ENCODE data around the gene CNEP1R1. TPM values are rescaled to one million over a fixed set of nuclear protein-coding genes. Genes with fewer than 3 reads are reported as not detected.

The CNEP1R1 gene
- total RNA-seq, 1 donor from 2014 or later = 28.4 TPM

- Mint-ChIP-seq H3K4me1 (ENCODE audit: low read depth) (no peaks in the 10 kb centered on the region), H3K36me3 (ENCODE audit: insufficient read depth) (no peaks in the 10 kb centered on the region), H3K4me3 (ENCODE audit: low read depth) (no peak overlapping the region), H3K27ac (no peak overlapping the region), H3K27me3 (peaks cover 2% of the 10 kb centered on the region), H3K9me3 (ENCODE audit: low read depth) (peaks cover 8% of the 10 kb centered on the region)
- no peak for DNase-seq (ENCODE audit: low spot score, unreplicated experiment)
- TF ChIP-seq CTCF (IDR thresholded peaks at IDR 0.05; ENCODE audit: unreplicated experiment) = no peak
Observed at GRCh38 chr16:50056226-50056625, 31.2 kb downstream of the CNEP1R1 start.

- Mint-ChIP-seq H3K4me1 (ENCODE audit: low read depth) (no peaks in the 10 kb centered on the region), H3K36me3 (ENCODE audit: insufficient read depth) (no peaks in the 10 kb centered on the region), H3K27ac (no peak overlapping the region), H3K9me3 (ENCODE audit: low read depth) (peaks cover 8% of the 10 kb centered on the region), H3K4me3 (ENCODE audit: low read depth) (no peak overlapping the region), H3K27me3 (no peaks in the 10 kb centered on the region)
- no peak for DNase-seq (ENCODE audit: low spot score, unreplicated experiment)
- no peak for TF ChIP-seq CTCF (IDR thresholded peaks at IDR 0.05; ENCODE audit: unreplicated experiment)
Observed at GRCh38 chr16:50058091-50058771, 33.2 kb downstream of the CNEP1R1 start.

GRCh38 chr16:50059111-50059510 lies 34.1 kb downstream of the CNEP1R1 start:
- Mint-ChIP-seq H3K4me1 (ENCODE audit: low read depth) (no peaks in the 10 kb centered on the region), H3K27ac (no peak overlapping the region), H3K36me3 (ENCODE audit: insufficient read depth) (no peaks in the 10 kb centered on the region), H3K4me3 (ENCODE audit: low read depth) (no peak overlapping the region), H3K9me3 (ENCODE audit: low read depth) (peaks cover 8% of the 10 kb centered on the region), H3K27me3 (no peaks in the 10 kb centered on the region)
- no peak for DNase-seq (ENCODE audit: low spot score, unreplicated experiment)
- no peak for TF ChIP-seq CTCF (IDR thresholded peaks at IDR 0.05; ENCODE audit: unreplicated experiment)

GRCh38 chr16:50059669-50060068 lies 34.6 kb downstream of the CNEP1R1 start:
- H3K4me1 Mint-ChIP-seq (ENCODE audit: low read depth) = no peaks in the 10 kb centered on the region

GRCh38 chr16:50061326-50061725 lies 36.3 kb downstream of the CNEP1R1 start:
- Mint-ChIP-seq H3K4me1 (ENCODE audit: low read depth) (no peaks in the 10 kb centered on the region), H3K9me3 (ENCODE audit: low read depth) (peaks cover 2% of the 10 kb centered on the region), H3K4me3 (ENCODE audit: low read depth) (no peak overlapping the region), H3K27me3 (no peaks in the 10 kb centered on the region), H3K36me3 (ENCODE audit: insufficient read depth) (no peaks in the 10 kb centered on the region), H3K27ac (no peak overlapping the region)
- TF ChIP-seq CTCF (IDR thresholded peaks at IDR 0.05; ENCODE audit: unreplicated experiment) = no peak
- DNase-seq (ENCODE audit: low spot score, unreplicated experiment) = no peak

More at GRCh38 chr16:50059669-50060068, 34.6 kb downstream of the CNEP1R1 start:
- no peak for TF ChIP-seq CTCF (IDR thresholded peaks at IDR 0.05; ENCODE audit: unreplicated experiment)
- no peaks in the 10 kb centered on the region for H3K36me3 Mint-ChIP-seq (ENCODE audit: insufficient read depth)
- no peaks in the 10 kb centered on the region for H3K27me3 Mint-ChIP-seq
- no peak overlapping the region for H3K27ac Mint-ChIP-seq
- DNase-seq (ENCODE audit: low spot score, unreplicated experiment) = no peak
- peaks cover 8% of the 10 kb centered on the region for H3K9me3 Mint-ChIP-seq (ENCODE audit: low read depth)
- no peak overlapping the region for H3K4me3 Mint-ChIP-seq (ENCODE audit: low read depth)

Measured in progenitor cell of endocrine pancreas (in vitro differentiated cells).